GOT3 (cell line): Measurements from ENCODE around the gene CFAP47.
"Not testable (repeated sequence)": the region's sequence is repeated elsewhere in the genome, so short reads cannot be mapped to it uniquely, and the experiment has no call there.

ENCODE experiments used
- DNase-seq: peaks from one replicate; lab custom pipeline; 2025; ENCODE audit warnings: mixed read lengths; lab: John Stamatoyannopoulos, UW

Gene CFAP47

GRCh38 chrX:35919536-35920309 is at the start of gene CFAP47:
Gene CFAP47, plus strand, starts transcription at chrX:35919734. Its CDS starts 66 bp downstream, at chrX:35919800.
- no peak for DNase-seq

- DNase-seq, result no peak
Observed at GRCh38 chrX:35880601-35881000, 38.9 kb upstream of the CFAP47 start.

GRCh38 chrX:35886135-35886534 is 33.4 kb upstream of the CFAP47 start:
- DNase-seq, result no peak

- no peak for DNase-seq
Observed at GRCh38 chrX:35890699-35891098, 28.8 kb upstream of the CFAP47 start.

- DNase-seq, result not testable (repeated sequence)
Observed at GRCh38 chrX:35986816-35987215, 67.3 kb downstream of the CFAP47 start.

GRCh38 chrX:36007207-36007606 is 87.7 kb downstream of the CFAP47 start:
- DNase-seq, result no peak

GRCh38 chrX:36019125-36019524 is 99.6 kb downstream of the CFAP47 start:
- no peak for DNase-seq

GRCh38 chrX:36035550-36035949 is 116.0 kb downstream of the CFAP47 start:
- DNase-seq, result no peak

GRCh38 chrX:36062778-36063177 is 143.2 kb downstream of the CFAP47 start:
- no peak for DNase-seq

- no peak for DNase-seq
Observed at GRCh38 chrX:36071061-36071460, 151.5 kb downstream of the CFAP47 start.

- DNase-seq, result not testable (repeated sequence)
Observed at GRCh38 chrX:36075009-36075408, 155.5 kb downstream of the CFAP47 start.

- no peak for DNase-seq
Observed at GRCh38 chrX:36083256-36083655, 163.7 kb downstream of the CFAP47 start.

GRCh38 chrX:36087366-36087765 is 167.8 kb downstream of the CFAP47 start:
- no peak for DNase-seq

- not testable (repeated sequence) for DNase-seq
Observed at GRCh38 chrX:36088939-36089338, 169.4 kb downstream of the CFAP47 start.

GRCh38 chrX:36102425-36102824 is 182.9 kb downstream of the CFAP47 start:
- no peak for DNase-seq

- no peak for DNase-seq
Observed at GRCh38 chrX:36116222-36116621, 196.7 kb downstream of the CFAP47 start.

- no peak for DNase-seq
Observed at GRCh38 chrX:36159254-36159653, 239.7 kb downstream of the CFAP47 start.

- no peak for DNase-seq
Observed at GRCh38 chrX:36160081-36160480, 240.5 kb downstream of the CFAP47 start.

GRCh38 chrX:36198575-36198974 is 279.0 kb downstream of the CFAP47 start:
- DNase-seq, result no peak

GRCh38 chrX:36199928-36200327 is 280.4 kb downstream of the CFAP47 start:
- no peak for DNase-seq

- no peak for DNase-seq
Observed at GRCh38 chrX:36214924-36215323, 295.4 kb downstream of the CFAP47 start.

- DNase-seq, result no peak
Observed at GRCh38 chrX:36218801-36219200, 299.3 kb downstream of the CFAP47 start.

- DNase-seq, result not testable (repeated sequence)
Observed at GRCh38 chrX:36234840-36235528, 315.4 kb downstream of the CFAP47 start.
